Measurements from ENCODE around the gene GCN1.

GRCh38 chr12:120125029-120125428 is 69.5 kb downstream of the GCN1 start:
- TF ChIP-seq POLR2A (IDR thresholded peaks at IDR 0.05; ENCODE audit: low read depth, low read length) (no peak), GATA2 (IDR thresholded peaks at IDR 0.05; ENCODE audit: insufficient read depth, insufficient read length, low read depth, low read length) (no peak), POLR2AphosphoS5 (IDR thresholded peaks at IDR 0.05; ENCODE audit: insufficient read depth, low read depth, low read length) (no peak)

Data from endothelial cell of umbilical vein (primary cell).